ENCODE data around the gene CEBPZ.
"Not testable (repeated sequence)": the region's sequence is repeated elsewhere in the genome, so short reads cannot be mapped to it uniquely, and the experiment has no call there.

CEBPZ gene

GRCh38 chr2:37211939-37212338 lies 19.5 kb downstream of the CEBPZ start:
- DNase-seq = no peak

- DNase-seq = no peak
These were observed 20.2 kb downstream of the CEBPZ start for GRCh38 chr2:37211212-37211611.

GRCh38 chr2:37206760-37207159 lies 24.6 kb downstream of the CEBPZ start:
- not testable (repeated sequence) for DNase-seq

- no peak for DNase-seq
These were observed 25.6 kb downstream of the CEBPZ start for GRCh38 chr2:37205689-37206341.

GRCh38 chr2:37205071-37205661 lies 26.2 kb downstream of the CEBPZ start:
- not testable (repeated sequence) for DNase-seq

- no peak for DNase-seq
These were observed 27.7 kb downstream of the CEBPZ start for GRCh38 chr2:37203708-37204107.

- no peak for DNase-seq
These were observed 29.6 kb downstream of the CEBPZ start for GRCh38 chr2:37201766-37202165.

GRCh38 chr2:37201208-37201607 lies 30.2 kb downstream of the CEBPZ start:
- DNase-seq = no peak

GRCh38 chr2:37198681-37199065 lies 32.7 kb downstream of the CEBPZ start:
- no peak for DNase-seq

- peak; percentile 91 for DNase-seq
These were observed 34.8 kb downstream of the CEBPZ start, which contains the start of gene CEBPZOS for GRCh38 chr2:37196320-37197195. CEBPZOS (plus strand) TSS chr2:37196496; CDS start chr2:37199705, 3,209 bp downstream.

- not testable (repeated sequence) for DNase-seq
These were observed 35.5 kb downstream of the CEBPZ start for GRCh38 chr2:37195862-37196319.

- DNase-seq = no peak
These were observed 38.8 kb downstream of the CEBPZ start for GRCh38 chr2:37192551-37192950.

- DNase-seq = no peak
These were observed 39.6 kb downstream of the CEBPZ start for GRCh38 chr2:37191747-37192146.

- DNase-seq = no peak
These were observed 40.1 kb downstream of the CEBPZ start for GRCh38 chr2:37191253-37191652.

GRCh38 chr2:37190290-37190689 lies 41.1 kb downstream of the CEBPZ start:
- no peak for DNase-seq

- DNase-seq = no peak
These were observed 41.8 kb downstream of the CEBPZ start for GRCh38 chr2:37189452-37190153.

GRCh38 chr2:37188570-37188969 lies 42.8 kb downstream of the CEBPZ start, which contains the start of gene SULT6B1:
SULT6B1 (minus strand) TSS chr2:37188670; CDS start chr2:37188640, 30 bp downstream.
- DNase-seq = no peak

- DNase-seq = no peak
These were observed 49.4 kb downstream of the CEBPZ start for GRCh38 chr2:37181726-37182684.

- DNase-seq = no peak
These were observed 50.8 kb downstream of the CEBPZ start for GRCh38 chr2:37180640-37181039.

GRCh38 chr2:37180006-37180639 lies 51.3 kb downstream of the CEBPZ start:
- no peak for DNase-seq

GRCh38 chr2:37173741-37174140 lies 57.7 kb downstream of the CEBPZ start:
- DNase-seq = no peak
